IPS-18a (cell line): Measurements from ENCODE around the gene THEM5.

Experiments
- H3K27ac ChIP-seq: one replicate; pipeline ENCODE4 v1.5.1; 2013; ENCODE audit warnings: low read length
- H3K27me3 ChIP-seq: one replicate; pipeline ENCODE4 v1.6.1; 2013; ENCODE audit warnings: mild to moderate bottlenecking, low read length; ENCODE audit not compliant: control insufficient read depth, insufficient read depth
- H3K36me3 ChIP-seq: one replicate; pipeline ENCODE4 v1.6.1; 2013; ENCODE audit warnings: low read depth, low read length; ENCODE audit not compliant: control insufficient read depth
- H3K4me1 ChIP-seq: one replicate; pipeline ENCODE4 v1.6.1; 2013; ENCODE audit warnings: low read depth, low read length; ENCODE audit not compliant: control insufficient read depth
- H3K4me3 ChIP-seq: one replicate; pipeline ENCODE4 v1.5.1; 2013; ENCODE audit warnings: low read length
- H3K9ac ChIP-seq: one replicate; pipeline ENCODE4 v1.6.1; 2013; ENCODE audit warnings: mild to moderate bottlenecking, low read length, moderate library complexity
- H3K9me3 ChIP-seq: one replicate; pipeline ENCODE4 v1.6.1; 2013; ENCODE audit warnings: low read depth, low read length; ENCODE audit not compliant: control insufficient read depth

THEM5 gene

DNA sequence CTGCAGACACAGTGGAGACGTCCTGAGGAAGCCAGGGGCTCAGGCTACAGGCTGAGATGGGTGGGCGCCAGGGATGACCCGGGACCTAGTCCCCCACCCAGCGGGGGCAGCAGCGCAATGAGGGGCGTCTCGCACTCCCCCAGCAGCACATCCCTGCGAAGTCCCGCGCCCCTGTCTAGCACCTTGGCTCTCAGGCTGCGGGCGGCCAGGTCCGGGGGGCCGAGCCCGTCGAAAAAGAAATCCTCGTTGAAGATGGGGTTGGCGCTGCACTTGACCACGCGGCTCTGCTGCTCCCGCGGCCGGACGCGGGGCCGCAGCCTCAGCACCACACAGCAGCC, 15.7 kb downstream of the THEM5 start:
- peak overlapping the region; percentile 59 for H3K4me3 ChIP-seq
- H3K4me1 ChIP-seq: peaks cover 8% of the 10 kb centered on the region
- no peaks in the 10 kb centered on the region for H3K9me3 ChIP-seq
- H3K27ac ChIP-seq: no peak overlapping the region
- no peak overlapping the region for H3K9ac ChIP-seq
- H3K36me3 ChIP-seq: no peaks in the 10 kb centered on the region
- H3K27me3 ChIP-seq: peaks cover 34% of the 10 kb centered on the region

GRCh38 chr1:151837197-151837596, 16.3 kb downstream of the THEM5 start:
- Histone ChIP-seq H3K9me3 (no peaks in the 10 kb centered on the region), H3K27ac (no peak overlapping the region), H3K9ac (no peak overlapping the region), H3K36me3 (no peaks in the 10 kb centered on the region), H3K4me1 (peaks cover 8% of the 10 kb centered on the region), H3K4me3 (no peak overlapping the region), H3K27me3 (peaks cover 34% of the 10 kb centered on the region)

GRCh38 chr1:151835596-151835995, 17.9 kb downstream of the THEM5 start:
- no peaks in the 10 kb centered on the region for H3K36me3 ChIP-seq
- peaks cover 11% of the 10 kb centered on the region for H3K4me1 ChIP-seq
- no peaks in the 10 kb centered on the region for H3K9me3 ChIP-seq
- no peak overlapping the region for H3K27ac ChIP-seq
- H3K27me3 ChIP-seq: peaks cover 30% of the 10 kb centered on the region
- H3K4me3 ChIP-seq: no peak overlapping the region
- H3K9ac ChIP-seq: no peak overlapping the region

- no peaks in the 10 kb centered on the region for H3K9me3 ChIP-seq
- no peak overlapping the region for H3K27ac ChIP-seq
- no peak overlapping the region for H3K4me3 ChIP-seq
- H3K4me1 ChIP-seq: peaks cover 14% of the 10 kb centered on the region
- H3K27me3 ChIP-seq: peaks cover 28% of the 10 kb centered on the region
- no peaks in the 10 kb centered on the region for H3K36me3 ChIP-seq
- H3K9ac ChIP-seq: no peak overlapping the region
These were observed 19.3 kb downstream of the THEM5 start for GRCh38 chr1:151834239-151834638.

DNA sequence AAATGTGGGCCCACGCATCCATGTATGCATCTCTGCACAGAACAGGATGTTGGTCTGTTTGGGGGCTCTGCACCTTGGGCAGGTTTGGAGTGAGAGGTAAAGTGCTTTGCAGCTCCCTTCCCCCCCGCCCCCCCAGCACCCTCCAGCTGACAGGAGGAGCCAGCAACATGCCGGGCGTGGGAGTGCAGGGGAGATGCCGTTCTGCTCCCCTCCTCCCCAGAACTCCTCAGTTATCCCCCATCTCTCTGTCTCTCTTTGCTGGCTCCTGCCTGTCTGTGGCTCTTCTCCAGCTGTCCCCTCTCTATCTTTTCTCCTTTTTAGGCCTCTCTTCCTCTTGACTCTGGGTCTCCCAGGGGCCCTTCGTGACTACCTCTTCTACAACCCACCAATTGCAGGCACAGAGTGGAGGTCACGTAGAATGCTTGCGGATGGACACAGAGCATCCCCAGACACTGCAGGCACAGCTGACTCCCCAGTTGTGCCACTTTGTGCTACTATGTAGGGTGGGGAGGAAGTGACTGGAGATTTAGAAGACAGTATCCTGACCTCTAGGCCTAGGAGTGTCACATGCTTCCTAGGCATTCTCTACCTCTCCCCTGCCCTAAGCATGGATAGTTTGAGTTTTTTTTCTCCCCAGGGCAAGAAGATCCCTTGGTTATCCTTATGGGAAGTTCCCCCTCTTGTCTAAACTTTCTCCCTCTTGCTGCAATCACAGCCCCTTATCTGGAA, 20.2 kb downstream of the THEM5 start:
- H3K36me3 ChIP-seq: no peaks in the 10 kb centered on the region
- H3K27me3 ChIP-seq: peaks cover 19% of the 10 kb centered on the region
- no peak overlapping the region for H3K9ac ChIP-seq
- H3K4me1 ChIP-seq: peaks cover 14% of the 10 kb centered on the region
- no peak overlapping the region for H3K27ac ChIP-seq
- no peaks in the 10 kb centered on the region for H3K9me3 ChIP-seq
- no peak overlapping the region for H3K4me3 ChIP-seq

DNA sequence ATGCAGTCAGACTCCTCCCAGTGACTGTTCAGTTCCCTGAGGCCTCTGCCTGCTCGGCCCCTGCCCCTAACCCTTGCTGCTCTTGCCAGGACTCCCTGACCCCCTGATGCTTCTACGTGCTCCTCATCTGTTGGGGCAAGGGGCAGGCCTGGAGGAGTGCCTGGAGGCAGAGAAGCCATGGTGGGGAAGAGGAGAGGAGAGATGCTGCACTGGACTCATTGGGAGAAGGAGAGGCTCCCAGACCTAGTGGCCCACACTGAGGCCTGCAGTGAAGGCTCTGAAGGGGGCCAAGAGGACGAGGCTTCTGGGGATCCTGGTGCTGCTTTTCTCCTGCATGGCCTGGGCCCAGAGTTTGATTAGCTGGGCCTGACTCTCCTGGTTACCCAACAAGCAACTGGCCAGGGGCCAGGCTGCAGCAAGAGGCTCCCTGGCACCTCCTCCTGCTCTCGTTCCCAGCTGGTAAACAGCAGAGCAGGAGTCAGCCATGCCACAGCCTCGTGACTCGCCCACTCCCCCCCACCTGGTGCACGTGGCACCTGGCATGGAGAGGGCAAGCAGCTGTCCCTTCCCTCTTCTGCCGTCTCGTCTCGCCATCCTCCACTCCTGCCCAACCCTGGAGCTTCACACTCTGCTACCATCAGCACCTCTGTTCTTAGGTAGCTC, 21.1 kb downstream of the THEM5 start:
- H3K9me3 ChIP-seq: no peaks in the 10 kb centered on the region
- H3K4me1 ChIP-seq: peaks cover 14% of the 10 kb centered on the region
- H3K27ac ChIP-seq: no peak overlapping the region
- no peak overlapping the region for H3K9ac ChIP-seq
- no peaks in the 10 kb centered on the region for H3K36me3 ChIP-seq
- peaks cover 10% of the 10 kb centered on the region for H3K27me3 ChIP-seq
- no peak overlapping the region for H3K4me3 ChIP-seq

DNA sequence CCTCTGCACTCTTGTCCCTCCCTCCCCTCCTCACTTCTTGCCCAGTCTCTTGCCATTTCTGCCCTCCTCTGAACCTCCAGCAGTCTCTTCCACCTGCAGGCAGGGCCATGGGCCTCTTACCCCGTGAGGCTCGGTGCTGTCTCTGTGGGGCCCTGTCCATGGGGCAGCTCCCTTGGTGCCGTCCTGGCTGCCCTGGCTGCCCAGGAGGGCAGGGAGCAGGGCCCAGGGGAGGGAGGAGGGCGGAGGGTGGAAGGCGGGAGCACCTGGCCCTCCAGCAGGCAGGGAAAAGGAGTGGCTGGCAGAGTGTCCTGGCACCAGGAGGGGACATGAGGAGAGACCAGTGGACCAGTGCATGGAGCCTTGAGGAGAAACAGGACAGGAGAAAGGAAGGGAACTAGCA, 21.9 kb downstream of the THEM5 start, which contains the start of gene RORC:
RORC (minus strand) TSS at position 198 of the 400 bp plus-strand sequence; CDS start at position 160, 38 bp downstream.
- no peaks in the 10 kb centered on the region for H3K36me3 ChIP-seq
- H3K4me3 ChIP-seq: no peak within 1 kb of the TSS
- no peak within 1 kb of the TSS for H3K27ac ChIP-seq
- peaks cover 1% of the 10 kb centered on the region for H3K27me3 ChIP-seq
- peaks cover 14% of the 10 kb centered on the region for H3K4me1 ChIP-seq
- no peaks in the 10 kb centered on the region for H3K9me3 ChIP-seq
- no peak within 1 kb of the TSS for H3K9ac ChIP-seq

DNA sequence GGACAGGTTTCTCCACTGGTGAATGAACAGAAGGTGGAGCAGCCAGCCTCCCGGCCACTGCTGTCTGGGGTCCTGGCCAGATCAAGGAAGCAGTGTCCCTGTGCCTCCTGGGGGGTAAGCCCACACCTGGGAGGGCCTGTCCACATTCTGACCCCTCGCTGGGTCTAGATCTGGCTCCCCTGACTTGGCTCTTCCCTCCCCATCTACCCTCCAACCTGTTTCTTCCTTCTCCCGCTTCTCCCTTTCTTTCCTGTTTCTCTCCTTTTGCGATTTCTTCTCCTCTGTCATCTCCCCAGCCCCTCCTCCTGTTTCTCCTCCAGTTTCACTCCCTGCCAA, 22.3 kb downstream of the THEM5 start:
- Histone ChIP-seq H3K9me3 (no peaks in the 10 kb centered on the region), H3K4me1 (peaks cover 18% of the 10 kb centered on the region), H3K9ac (no peak overlapping the region), H3K36me3 (no peaks in the 10 kb centered on the region), H3K4me3 (no peak overlapping the region), H3K27ac (no peak overlapping the region), H3K27me3 (no peaks in the 10 kb centered on the region)

DNA sequence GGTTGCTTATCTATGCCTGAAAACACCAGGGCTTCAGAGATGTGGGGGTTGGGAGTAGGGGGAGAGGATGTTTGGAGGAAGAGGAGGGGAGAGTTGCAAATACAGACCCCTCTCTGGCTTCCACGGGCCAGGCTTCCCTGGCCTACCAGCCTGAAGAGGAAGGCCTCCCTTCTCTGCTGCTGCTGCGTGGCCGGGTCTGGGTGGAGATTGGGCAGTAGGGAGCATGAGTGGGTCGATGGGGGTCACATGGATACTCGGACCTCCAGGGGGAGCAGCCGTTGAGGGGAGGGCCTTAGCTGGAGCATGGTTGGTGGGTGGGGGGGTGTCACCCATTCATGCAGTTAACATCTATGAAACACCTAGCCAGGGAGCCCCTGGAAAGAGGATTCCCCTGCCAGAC, 23.5 kb downstream of the THEM5 start:
- H3K27me3 ChIP-seq: no peaks in the 10 kb centered on the region
- H3K36me3 ChIP-seq: no peaks in the 10 kb centered on the region
- H3K9ac ChIP-seq: no peak overlapping the region
- no peak overlapping the region for H3K4me3 ChIP-seq
- no peak overlapping the region for H3K27ac ChIP-seq
- peaks cover 25% of the 10 kb centered on the region for H3K4me1 ChIP-seq
- no peaks in the 10 kb centered on the region for H3K9me3 ChIP-seq

DNA sequence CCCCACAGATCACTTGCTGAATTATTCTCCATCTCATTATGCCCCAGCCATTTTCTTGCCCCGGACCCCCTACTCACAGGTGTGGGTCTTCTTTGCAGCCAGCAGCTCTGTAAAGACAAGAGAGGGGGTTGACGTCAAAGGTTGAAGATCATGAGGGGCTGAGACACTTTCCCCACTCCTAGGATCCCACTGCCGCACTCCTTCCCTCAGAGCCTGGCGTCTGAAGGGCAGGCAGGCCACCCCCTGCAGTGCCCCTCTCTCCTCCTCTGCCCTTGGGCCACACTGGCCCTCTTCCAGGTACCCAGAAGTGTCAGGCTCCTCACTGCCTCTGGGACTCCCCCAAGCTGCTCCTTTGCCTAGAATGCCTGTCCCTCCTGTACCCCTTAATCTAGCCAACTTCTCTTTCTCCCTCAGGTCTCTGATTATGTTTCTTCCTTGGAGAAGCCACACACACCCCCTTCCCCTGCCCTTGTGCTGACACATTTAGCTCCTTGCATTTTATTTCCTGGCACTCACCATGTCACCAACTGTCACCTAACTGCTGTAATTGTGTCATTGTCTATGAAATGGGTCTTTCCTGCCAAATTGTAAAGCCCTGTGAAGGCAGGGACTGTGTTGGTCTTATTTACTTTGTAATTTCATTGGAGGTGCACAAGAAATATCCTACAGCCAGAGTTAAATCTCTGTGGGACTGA, 24.0 kb downstream of the THEM5 start:
- H3K9ac ChIP-seq: no peak overlapping the region
- H3K27me3 ChIP-seq: no peaks in the 10 kb centered on the region
- H3K9me3 ChIP-seq: no peaks in the 10 kb centered on the region
- peaks cover 25% of the 10 kb centered on the region for H3K4me1 ChIP-seq
- no peak overlapping the region for H3K27ac ChIP-seq
- H3K4me3 ChIP-seq: peak overlapping the region; percentile 9
- no peaks in the 10 kb centered on the region for H3K36me3 ChIP-seq

DNA sequence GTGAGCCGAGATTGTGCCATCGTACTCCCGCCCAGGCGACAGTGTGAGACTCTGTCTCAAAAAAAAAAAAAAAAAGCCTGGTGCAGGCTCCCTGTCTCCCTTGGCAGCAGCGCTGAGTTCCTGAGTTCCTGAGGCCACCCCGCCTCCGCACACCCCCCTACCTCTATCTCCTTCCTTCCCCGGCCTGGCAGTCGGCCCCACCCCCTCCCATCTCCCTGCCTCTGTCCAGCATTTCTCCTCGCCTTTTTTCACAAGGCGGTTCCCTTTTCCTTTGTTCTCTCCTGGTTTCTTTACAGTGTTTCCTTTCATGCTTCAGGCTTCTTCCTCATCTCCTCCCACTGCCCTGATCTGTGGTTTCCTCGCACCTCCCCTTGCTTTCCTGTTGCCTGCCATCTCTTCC, 24.6 kb downstream of the THEM5 start:
- Histone ChIP-seq H3K27me3 (no peaks in the 10 kb centered on the region), H3K36me3 (no peaks in the 10 kb centered on the region), H3K4me1 (peaks cover 25% of the 10 kb centered on the region), H3K9ac (no peak overlapping the region), H3K27ac (no peak overlapping the region), H3K9me3 (no peaks in the 10 kb centered on the region), H3K4me3 (peak overlapping the region; percentile 9)
